Heart right ventricle (tissue), 16 donors: ENCODE data around the gene CHRNA1. TPM values are rescaled to one million over a fixed set of nuclear protein-coding genes. Genes with fewer than 3 reads are reported as not detected.

ENCODE experiments used
- ATAC-seq, 8 donors: fragments of 200-7000 bp; cut with Tn5 transposase; one replicate each; pipeline ENCODE4 v1.9.1; 2020; ENCODE audit warnings: mild to moderate bottlenecking in 8 of 8, moderate library complexity in 8 of 8, moderate number of reproducible peaks in 1 of 8
- DNase-seq, 2 donors: peaks; one replicate each; pipeline ENCODE4 v3.0.0-alpha.2; 2020
- H3K27ac ChIP-seq, 10 donors: fragments of 200-600 bp; sonication (generic) in 2 of 10; one replicate each; pipeline versions ENCODE4 v1.5.0 to v1.8.0; 2020 to 2022; ENCODE audit warnings: mild to moderate bottlenecking in 3 of 10
- H3K27me3 ChIP-seq, 7 donors: fragments of 200-600 bp; one replicate each; pipeline ENCODE4 v1.8.0; 2021 to 2022; ENCODE audit warnings: mild to moderate bottlenecking in 2 of 7
- H3K36me3 ChIP-seq, 9 donors: fragments of 200-600 bp; sonication (generic) in 1 of 9; one replicate each; pipeline versions ENCODE4 v1.5.0 to v1.8.0; 2020 to 2022; ENCODE audit warnings: mild to moderate bottlenecking in 2 of 9
- H3K4me1 ChIP-seq, 9 donors: fragments of 200-600 bp; sonication (generic) in 1 of 9; one replicate each; pipeline versions ENCODE4 v1.5.0 to v1.8.0; 2020 to 2022; ENCODE audit warnings: mild to moderate bottlenecking in 4 of 9
- H3K4me3 ChIP-seq, 10 donors: fragments of 200-600 bp; sonication (generic) in 2 of 10; one replicate each; pipeline versions ENCODE4 v1.5.0 to v1.8.0; 2020 to 2022; ENCODE audit warnings: mild to moderate bottlenecking in 7 of 10, moderate library complexity in 2 of 10
- H3K9me3 ChIP-seq, 11 donors: fragments of 200-600 bp in 10 of 11; sonication (generic) in 2 of 11; one replicate each; pipeline versions ENCODE4 v1.5.0 to v1.8.0; 2013 to 2022; ENCODE audit warnings: mild to moderate bottlenecking in 2 of 11, control low read depth in 1 of 11, moderate library complexity in 1 of 11
- WGBS, 2 donors: extraction: QIAGEN DNeasy Blood & Tissue Kit; methylation state at CpG; one replicate each; pipeline ENCODE4 v1.1.7; 2013; ENCODE audit warnings: inconsistent platforms in 1 of 2; 5-methylcytosine and 5-hydroxymethylcytosine counted together
- intact Hi-C, 10 donors: fragments of 100-400 bp; cut with DNase I; formaldehyde crosslinking; loops; one replicate each; pipeline versions ENCODE4 v1.11.1 to v1.14.2; 2022
- polyA plus RNA-seq, 2 donors: library from polyadenylated mRNA; stranded (reverse); fragments of 200-250 nt; gene quantifications; one replicate each; pipeline ENCODE4 v1.2.3, GENCODE V29; 2013
- total RNA-seq, 10 donors: library from RNA; stranded (reverse); fragmentation: NEBNext Ultra II Directional in 3 of 10; extraction: Animal tissue kit (Norgen Biotek cat#: 25700) in 3 of 10; gene quantifications; one replicate each; pipeline versions ENCODE4 v1.2.1 to v1.2.4, GENCODE V29; 2021 to 2023
- TF ChIP-seq, protein P1 (sequence below), 9 donors: fragments of 200-600 bp; sonication (generic) in 2 of 9; IDR thresholded peaks; one replicate each; pipeline versions ENCODE4 v1.5.0 to v1.8.0; 2021 to 2022; ENCODE audit warnings: antibody characterized with exemption in 9 of 9, mild to moderate bottlenecking in 5 of 9, moderate library complexity in 1 of 9
- donor health status: Arrhythmogenic right ventricular cardiomyopathy.
- donor health status: ischemic (EF 13 %, LVEDD 7.1; RV severe dilation, severe dysfunction).
- donor health status: healthy with polysubstance abuse.
- donor health status: DM: no; HTN: yes; CAD: no.
- donor health status: DM: no; HTN: no; CAD: no.
- donor health status: ischemic (EF 25% LVEDD 6.9; RV normal size, moderate dysfunction).
- donor health status: ischemic (EF 25% LVEDD 5.7; RV mildly dilated, moderate dysfunction).
- donor health status: healthy.
- donor health status: DM: yes; HTN: yes; CAD: no.
- donor health status: Ischemic cardiomyopathy.
- donor health status: ischemic (EF 35%, LVEDD 5.7; RV mildly dilated, moderate dysfunction).
- donor health status: nonischemic (EF 11% LVEDD 7.7; RV severe dilation, severe dysfunction).
- donor health status: DM: yes; HTN: yes; CAD: no.
- donor health status: PGD.
- donor health status: ischemic (EF 29% LVEDD 5.4; RV normal size, mild dysfunction).
- donor health status: nonischemic (EF 23%, LVEDD 6.1; RV moderate dilation, normal function).

CHRNA1 gene
- total and polyA plus RNA-seq, 12 donors: 0.07 to 1.3 (median 0.50) TPM; not detected in 5

DNA sequence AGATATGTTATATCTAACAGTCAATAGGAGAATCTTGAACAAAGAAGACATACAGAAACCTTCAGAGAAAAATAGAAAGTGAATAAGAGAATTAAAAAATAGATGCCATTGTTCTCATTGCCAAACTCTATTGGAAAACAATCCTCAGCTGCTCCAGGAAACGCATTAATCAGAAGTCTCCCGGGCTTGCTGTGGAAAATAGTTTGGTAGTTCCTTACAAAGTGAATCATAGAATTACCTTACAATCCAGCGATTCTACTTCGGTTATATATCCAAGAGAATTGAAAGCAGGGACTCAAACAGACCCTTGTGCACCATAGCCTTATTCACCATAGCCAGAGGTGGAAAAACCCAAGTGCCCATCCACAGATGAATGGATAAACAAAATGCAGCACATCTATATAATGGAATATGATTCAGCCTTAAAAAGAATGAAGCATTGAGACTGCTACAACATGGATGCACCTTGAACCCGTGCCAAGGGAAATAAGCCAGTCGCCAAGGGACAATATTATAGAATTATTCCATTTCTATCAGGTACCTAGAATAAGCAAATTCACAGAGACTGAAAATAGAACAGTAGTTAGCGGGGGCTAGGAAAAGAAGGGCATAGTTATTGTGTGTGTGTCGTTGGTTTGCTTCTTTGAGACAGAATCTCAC lies 21.9 kb upstream of the CHRNA1 start:
- intact Hi-C loops: no loop called here
- peak overlapping the region in 1 of 10 donors; percentile 36 for H3K27ac ChIP-seq
- H3K4me3 ChIP-seq: no peak overlapping the region
- H3K27me3 ChIP-seq: no peaks in the 10 kb centered on the region
- H3K4me1 ChIP-seq: peaks cover 0 to 9% (median 0%) of the 10 kb centered on the region in 9 donors
- ATAC-seq (peak in 1 of 8 donors; percentile 11), DNase-seq (no peak)
- no peaks in the 10 kb centered on the region for H3K36me3 ChIP-seq
- 73 to 80% methylated on average over 8 of the region's 8 CpGs for WGBS, 2 donors
- TF ChIP-seq, protein P1, sequence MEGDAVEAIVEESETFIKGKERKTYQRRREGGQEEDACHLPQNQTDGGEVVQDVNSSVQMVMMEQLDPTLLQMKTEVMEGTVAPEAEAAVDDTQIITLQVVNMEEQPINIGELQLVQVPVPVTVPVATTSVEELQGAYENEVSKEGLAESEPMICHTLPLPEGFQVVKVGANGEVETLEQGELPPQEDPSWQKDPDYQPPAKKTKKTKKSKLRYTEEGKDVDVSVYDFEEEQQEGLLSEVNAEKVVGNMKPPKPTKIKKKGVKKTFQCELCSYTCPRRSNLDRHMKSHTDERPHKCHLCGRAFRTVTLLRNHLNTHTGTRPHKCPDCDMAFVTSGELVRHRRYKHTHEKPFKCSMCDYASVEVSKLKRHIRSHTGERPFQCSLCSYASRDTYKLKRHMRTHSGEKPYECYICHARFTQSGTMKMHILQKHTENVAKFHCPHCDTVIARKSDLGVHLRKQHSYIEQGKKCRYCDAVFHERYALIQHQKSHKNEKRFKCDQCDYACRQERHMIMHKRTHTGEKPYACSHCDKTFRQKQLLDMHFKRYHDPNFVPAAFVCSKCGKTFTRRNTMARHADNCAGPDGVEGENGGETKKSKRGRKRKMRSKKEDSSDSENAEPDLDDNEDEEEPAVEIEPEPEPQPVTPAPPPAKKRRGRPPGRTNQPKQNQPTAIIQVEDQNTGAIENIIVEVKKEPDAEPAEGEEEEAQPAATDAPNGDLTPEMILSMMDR (IDR thresholded peaks at IDR 0.05): no peak
- no peaks in the 10 kb centered on the region for H3K9me3 ChIP-seq

DNA sequence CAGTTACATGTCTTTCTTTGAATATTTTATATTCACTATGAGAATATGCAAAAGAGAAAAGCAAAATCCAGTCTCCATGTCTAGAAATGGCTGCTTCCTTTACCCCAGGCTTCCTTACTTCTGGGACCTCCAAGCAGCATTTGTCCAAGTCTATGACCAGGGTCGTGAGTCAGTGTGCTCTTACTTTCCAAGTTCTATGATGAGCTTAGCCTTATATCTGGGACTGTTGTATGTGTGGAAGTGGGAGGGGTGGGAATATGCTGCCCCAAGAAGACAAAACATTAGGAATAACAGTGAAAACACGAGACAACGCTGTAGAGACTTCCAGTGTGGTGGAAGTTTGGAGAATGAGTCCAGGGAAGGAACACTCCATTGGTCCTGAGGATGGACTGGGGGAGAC lies 21.2 kb upstream of the CHRNA1 start:
- H3K4me1 ChIP-seq: peaks cover 0 to 9% (median 0%) of the 10 kb centered on the region in 9 donors
- WGBS, 2 donors: 60 to 77% methylated on average over 3 of the region's 3 CpGs
- intact Hi-C loops: no loop called here
- no peak for DNase-seq
- H3K4me3 ChIP-seq: no peak overlapping the region
- H3K27ac ChIP-seq: peak overlapping the region in 1 of 10 donors; percentile 36
- H3K9me3 ChIP-seq: no peaks in the 10 kb centered on the region
- H3K36me3 ChIP-seq: no peaks in the 10 kb centered on the region
- no peak for ATAC-seq
- TF ChIP-seq, protein P1 (IDR thresholded peaks at IDR 0.05): no peak
- no peaks in the 10 kb centered on the region for H3K27me3 ChIP-seq

DNA sequence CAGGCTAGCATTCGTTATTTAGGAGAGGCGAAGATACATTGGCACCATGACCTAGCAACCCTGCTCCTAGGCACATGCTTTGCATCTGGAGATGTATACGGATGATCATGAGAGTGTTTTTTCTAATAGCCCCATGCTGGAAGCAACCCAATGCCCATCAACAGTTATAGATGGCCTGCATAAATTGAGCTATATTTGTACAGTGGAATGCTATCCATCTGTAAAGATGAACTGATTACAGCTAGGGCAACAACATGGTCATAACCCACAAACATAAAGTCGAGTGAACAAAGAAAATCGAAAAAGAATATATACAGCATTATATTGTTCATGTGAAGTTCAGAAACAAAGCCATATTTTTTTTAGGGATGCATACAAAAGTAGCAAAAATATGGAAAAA lies 20.6 kb upstream of the CHRNA1 start:
- peaks cover 0 to 11% (median 0%) of the 10 kb centered on the region in 9 donors for H3K4me1 ChIP-seq
- H3K9me3 ChIP-seq: no peaks in the 10 kb centered on the region
- no peaks in the 10 kb centered on the region for H3K36me3 ChIP-seq
- DNase-seq (no peak), ATAC-seq (no peak)
- 90 to 95% methylated on average over 5 of the region's 5 CpGs for WGBS, 2 donors
- intact Hi-C loops: no loop called here
- H3K27ac ChIP-seq: no peak overlapping the region
- TF ChIP-seq, protein P1 (IDR thresholded peaks at IDR 0.05): no peak
- H3K4me3 ChIP-seq: no peak overlapping the region
- no peaks in the 10 kb centered on the region for H3K27me3 ChIP-seq

DNA sequence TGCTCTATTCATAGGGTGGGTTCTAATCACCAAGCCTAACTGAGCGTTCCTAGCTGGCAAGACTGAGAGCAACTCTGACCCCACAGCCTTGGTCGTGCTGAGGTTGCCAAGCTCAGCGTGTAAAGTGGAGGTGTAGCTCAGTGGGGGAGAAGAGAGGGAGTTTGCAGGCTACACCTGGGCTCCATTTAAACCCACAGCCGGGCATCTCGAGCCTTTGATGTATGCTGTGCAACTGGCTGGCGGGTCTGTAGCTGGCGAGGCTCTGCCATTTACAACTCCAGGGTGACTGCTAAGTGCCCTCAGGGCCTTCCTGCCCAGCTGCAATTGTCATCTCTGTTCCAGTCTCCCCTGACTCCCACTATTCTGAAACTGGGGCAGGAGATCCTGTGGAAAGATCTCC lies 20.0 kb upstream of the CHRNA1 start:
- Histone ChIP-seq H3K9me3 (no peaks in the 10 kb centered on the region), H3K4me3 (no peak overlapping the region), H3K27me3 (no peaks in the 10 kb centered on the region), H3K27ac (no peak overlapping the region), H3K36me3 (no peaks in the 10 kb centered on the region), H3K4me1 (peaks cover 0 to 17% (median 0%) of the 10 kb centered on the region in 9 donors)
- ATAC-seq (no peak), DNase-seq (no peak)
- WGBS, 2 donors: 97% methylated on average over 7 of the region's 7 CpGs
- intact Hi-C loops: no loop called here
- TF ChIP-seq, protein P1 (IDR thresholded peaks at IDR 0.05): no peak
